ENCODE measurements around the gene KIF16B.
"Not testable (repeated sequence)": the region's sequence is repeated elsewhere in the genome, so short reads cannot be mapped to it uniquely, and the experiment has no call there.

The KIF16B gene

DNA sequence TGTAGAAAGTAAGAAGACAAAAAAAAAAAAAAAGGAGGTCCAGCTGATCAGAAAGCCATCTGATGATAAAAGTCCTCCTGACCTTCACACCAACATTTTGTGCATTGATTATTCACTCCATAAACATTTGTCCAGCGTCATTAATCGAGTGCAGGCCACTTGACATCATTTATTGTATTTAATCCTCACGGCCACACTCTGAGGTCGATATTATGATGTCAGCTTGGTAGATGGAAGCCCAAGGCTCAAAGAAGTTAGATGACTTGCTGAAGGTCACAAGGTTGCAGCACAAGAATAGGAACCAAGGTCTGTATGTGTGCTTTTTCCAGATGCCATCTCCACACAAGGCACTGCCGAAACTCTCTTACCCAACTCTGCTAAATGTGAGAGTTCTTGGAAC lies 328.4 kb downstream of the KIF16B start:
- DNase-seq, result no peak

DNA sequence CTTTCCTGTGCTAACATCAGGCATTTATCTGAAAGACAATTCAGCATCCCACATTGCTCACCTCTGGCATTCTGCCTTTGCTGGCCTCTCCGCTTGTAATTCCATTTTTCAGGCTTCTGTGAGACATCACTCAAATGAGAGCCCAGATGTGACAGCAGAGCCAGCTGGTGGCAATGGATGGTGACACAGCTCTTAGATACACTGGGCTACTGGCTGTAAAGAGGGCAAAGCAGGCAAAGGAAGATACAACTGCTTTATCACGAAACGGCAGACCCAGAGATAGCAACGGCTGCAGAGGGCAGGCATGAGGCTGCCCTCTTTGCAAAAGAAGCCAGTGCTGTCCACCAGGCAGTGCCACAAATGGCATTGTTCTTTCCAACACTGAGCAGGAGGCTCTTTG lies 329.8 kb downstream of the KIF16B start:
- DNase-seq, result peak; percentile 38

DNA sequence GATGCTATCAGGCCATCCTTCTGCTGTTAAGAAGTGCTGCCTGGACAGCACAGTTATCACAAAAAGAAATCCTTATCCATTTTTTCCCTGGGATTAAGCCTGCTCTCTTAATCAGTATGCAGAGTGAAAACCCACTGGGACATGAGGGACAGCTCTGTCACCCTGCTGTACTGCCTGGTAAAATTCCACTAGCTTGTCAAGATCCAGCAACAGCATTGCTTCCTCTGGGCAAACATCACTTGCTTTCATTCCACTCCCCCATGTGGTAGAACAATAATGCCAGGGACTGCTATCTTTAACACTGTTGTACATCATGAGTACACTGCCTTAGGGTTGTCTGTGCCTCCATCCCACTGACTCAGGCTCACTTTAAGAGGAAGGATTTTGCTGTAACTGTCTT lies 331.3 kb downstream of the KIF16B start:
- peak; percentile 66 for DNase-seq

DNA sequence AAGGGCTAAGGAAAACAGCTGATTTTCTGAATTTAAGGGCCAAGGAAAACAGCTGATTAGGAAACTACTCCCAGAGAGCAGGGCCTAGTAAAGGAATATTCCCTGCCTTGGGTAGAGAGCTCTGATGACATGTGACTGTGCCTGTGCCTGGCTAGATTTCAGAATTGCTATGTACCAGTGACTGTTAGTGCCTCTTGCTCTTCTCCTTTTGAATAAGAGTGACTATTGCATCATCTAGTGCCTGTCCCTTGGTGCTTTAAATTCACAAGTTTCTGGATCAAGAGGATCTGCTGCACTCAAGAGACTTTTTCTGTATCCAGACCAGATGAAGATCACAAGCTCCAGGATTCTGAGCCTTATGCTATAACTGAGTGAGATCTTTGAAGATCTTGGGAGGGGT lies 332.9 kb downstream of the KIF16B start:
- no peak for DNase-seq

DNA sequence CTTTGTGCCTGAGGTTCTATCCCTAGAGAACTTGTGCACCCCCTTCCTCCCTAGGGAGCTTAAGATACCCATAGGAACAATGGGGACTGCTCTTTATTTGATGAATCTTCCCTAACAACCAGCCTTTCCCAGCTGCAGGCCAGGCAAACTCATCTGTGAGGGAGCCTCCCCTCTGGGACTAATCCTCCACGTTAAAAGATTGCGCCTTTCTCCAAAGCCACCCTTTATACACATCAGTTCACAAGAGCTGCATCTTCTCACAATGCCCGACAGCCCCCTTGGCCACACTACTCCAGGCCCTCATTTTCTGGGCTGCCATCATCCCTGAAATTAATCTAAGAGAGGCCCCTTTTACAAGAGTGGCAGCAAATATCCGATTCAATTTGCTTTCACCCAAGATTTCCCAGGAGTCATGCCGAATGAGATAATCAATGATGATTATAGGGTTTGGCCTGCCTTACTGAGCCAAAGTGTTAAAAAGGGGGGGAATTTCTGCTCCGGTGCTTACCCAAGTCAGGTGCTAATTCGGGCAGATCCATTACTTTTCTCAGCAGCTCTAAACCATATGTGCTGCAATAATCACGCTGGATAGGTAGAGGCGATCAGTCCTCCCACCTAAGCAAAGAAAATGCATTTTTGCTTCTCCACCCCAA lies 336.5 kb downstream of the KIF16B start:
- peak; percentile 94 for DNase-seq

DNA sequence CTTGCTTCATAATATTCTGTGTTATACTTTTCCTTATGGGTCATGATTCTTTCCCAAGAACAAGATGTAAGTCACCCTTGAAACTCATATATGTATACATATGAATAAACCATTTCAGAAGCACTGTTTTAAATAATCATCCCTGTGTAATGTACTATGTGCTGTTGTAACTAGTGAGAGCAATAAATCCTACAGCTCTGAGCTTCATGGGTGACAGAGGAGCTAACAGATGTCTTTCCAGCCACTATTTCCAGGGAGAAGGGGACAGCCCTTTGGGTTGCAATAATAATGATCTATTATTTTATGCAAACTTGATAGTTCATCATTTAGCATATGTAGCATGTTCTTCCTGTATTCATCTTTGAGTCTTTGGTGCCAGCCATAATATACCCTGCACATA lies 342.8 kb downstream of the KIF16B start:
- DNase-seq, result no peak

DNA sequence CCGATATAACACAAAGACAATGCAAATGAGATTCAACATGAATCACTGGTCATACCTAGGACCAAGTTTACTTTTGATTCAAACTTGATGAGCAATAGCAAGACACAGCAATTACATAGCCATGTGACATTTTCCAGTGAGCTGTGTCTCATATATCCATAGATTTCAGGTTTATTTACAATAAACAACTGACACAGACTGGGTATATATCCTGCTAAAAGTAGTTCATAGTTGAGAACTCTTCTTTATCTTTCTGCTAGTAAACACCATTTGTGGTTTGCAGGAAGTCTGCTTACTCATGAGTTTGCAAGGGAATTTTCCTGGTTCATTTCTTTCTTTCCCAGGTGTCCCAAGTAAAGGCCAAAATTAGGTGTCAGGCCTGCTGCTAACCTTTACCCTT lies 343.4 kb downstream of the KIF16B start:
- no peak for DNase-seq

DNA sequence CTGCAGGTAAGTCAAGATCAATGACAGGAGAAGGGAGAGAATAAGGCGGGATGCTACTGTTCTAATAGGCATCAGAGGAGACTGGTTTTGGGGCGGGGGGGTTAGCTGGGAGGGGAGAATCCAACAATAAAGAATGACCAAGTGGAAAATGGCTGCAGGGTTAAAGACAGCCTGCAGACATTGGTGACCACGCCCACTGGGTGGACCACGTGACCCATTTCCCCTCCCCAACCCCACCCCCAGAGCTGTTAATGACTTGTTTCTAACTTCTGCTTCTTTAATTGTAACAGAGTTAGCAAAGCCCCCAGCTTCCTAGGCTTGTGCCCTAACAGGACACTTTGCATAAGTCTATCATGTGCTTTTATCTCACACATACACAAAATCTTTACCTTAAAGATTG lies 344.5 kb downstream of the KIF16B start:
- DNase-seq, result no peak

DNA sequence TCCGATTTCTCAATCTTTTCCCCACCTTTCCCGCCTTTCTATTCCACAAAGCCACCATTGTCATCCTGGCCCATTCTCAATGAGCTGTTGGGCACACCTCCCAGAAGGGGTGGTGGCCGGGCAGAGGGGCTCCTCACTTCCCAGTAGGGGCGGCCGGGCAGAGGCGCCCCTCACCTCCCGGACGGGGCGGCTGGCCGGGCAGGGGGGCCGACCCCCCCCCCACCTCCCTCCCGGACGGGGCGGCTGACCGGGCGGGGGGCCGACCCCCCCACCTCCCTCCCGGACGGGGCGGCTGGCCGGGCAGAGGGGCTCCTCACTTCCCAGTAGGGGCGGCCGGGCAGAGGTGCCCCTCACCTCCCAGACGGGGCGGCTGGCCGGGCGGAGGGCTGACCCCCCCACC lies 346.3 kb downstream of the KIF16B start:
- not testable (repeated sequence) for DNase-seq

DNA sequence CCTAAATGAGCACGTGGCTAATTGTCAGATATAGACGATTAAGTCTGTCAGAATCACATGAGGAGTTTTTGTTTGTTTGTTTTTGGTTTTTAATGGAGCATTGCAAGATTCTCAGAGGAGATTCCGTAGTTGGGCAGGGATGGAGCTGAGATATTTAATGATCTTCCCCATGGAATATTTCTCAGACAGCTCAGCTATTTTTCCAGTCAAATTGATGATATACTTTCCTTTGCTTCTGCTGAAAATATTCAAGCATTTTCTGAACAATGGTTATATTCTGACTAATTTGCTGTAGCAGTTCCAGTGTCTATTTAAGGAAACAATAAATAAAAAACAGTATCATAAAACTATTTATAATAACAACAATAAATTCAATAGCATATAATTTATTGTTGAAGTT lies 348.4 kb downstream of the KIF16B start:
- peak; percentile 44 for DNase-seq

DNA sequence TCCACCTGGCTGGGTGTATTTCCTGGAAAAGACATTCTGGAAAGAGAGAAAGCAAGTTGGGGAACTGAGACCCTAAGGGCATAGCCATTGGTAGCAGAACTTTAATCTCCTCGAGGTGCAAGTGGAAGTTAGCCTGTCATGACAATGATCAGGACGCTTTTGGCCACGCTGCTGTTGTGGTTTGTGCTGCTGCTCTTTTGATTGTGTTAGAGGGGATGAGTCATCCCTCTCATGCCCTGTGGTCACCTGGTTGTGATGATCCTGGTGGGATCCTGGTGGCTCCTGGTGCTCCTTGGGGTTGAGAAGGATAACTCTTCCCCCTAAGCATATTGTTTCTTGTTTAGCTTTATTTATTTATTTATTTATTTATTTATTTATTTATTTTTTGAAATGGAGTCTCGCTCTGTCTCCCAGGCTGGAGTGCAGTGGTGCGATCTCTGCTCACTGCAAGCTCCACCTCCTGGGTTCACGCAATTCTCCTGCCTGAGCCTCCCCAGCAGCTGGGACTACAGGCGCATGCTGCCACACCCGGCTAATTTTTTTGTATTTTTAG lies 350.3 kb downstream of the KIF16B start:
- DNase-seq, result peak; percentile 15
